HG03558 (cell line): ENCODE measurements around the gene TSPAN2.
"Not testable (repeated sequence)": the region's sequence is repeated elsewhere in the genome, so short reads cannot be mapped to it uniquely, and the experiment has no call there.

ENCODE experiments used
- ATAC-seq: cut with Tn5 transposase; IDR thresholded peaks from one replicate; pipeline ENCODE4 v1.9.1; 2021; ENCODE audit warnings: moderate number of reproducible peaks; ENCODE audit not compliant: unreplicated experiment; ENCODE audit errors: extremely low read depth

The TSPAN2 gene

DNA sequence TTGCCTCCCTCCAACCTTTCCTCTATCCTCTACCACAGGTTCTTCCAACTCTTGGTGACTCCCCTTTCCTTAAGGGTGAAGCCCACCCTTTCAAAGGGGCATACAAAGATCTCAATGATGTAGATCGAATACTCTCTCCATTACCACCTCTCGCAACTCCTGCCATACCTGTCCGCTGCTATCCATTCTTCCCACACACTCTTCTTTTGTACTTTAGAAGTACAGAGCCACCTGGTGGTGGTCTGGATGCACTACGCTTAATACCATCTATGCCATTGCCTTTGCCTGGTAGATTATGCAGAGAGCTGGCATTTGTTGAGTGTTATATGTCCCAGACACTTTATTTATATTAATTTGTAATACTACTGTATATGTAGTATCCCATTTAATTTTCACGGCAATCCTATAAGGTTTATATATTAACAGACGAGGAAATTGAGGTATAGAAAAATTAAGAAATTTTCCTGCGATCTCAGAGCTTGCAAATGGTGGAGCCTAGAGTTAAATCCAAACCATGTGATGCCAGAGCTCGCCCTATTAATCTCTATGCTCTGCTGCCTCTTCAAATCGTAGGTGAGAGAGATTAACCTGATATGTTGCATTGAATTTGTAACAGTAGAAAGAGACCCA lies 36.7 kb downstream of the TSPAN2 start:
- ATAC-seq = no peak

DNA sequence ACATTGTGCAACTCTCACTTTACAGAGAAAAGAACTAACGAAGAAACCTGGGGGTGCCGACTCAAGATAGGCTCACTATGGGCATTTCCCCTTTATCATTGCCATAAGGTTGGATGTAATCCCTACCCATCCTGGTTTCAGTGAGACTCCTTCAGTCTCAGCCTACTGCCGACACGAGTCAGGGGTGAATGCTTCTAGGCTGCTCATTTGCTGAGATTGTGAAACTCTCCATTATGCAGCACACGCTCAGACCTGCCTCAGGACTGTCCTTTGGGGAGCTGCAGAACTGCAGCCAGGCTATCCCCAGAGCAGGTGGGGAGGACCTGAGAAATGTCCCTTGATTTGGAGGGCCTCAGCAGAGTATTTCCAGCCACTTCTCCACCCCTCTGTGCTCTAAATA lies 37.5 kb downstream of the TSPAN2 start:
- no peak for ATAC-seq

DNA sequence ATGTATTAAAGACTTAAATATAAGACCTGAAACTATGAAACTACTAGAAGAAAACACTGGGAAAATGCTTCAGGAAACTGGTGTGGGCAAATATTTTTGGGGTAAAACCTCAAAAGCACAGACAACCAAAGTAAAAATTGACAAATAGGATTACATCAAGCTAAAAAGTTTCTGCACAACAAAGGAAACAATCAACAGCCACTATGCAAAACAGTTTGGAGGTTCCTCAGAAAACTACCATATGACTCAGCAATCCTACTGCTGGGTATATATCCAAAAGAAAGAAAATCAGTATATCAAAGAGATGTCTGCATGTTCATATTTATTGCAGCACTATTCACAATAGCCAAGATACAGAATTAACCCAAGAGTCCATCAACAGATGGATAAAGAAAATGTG lies 42.6 kb downstream of the TSPAN2 start:
- ATAC-seq = no peak

DNA sequence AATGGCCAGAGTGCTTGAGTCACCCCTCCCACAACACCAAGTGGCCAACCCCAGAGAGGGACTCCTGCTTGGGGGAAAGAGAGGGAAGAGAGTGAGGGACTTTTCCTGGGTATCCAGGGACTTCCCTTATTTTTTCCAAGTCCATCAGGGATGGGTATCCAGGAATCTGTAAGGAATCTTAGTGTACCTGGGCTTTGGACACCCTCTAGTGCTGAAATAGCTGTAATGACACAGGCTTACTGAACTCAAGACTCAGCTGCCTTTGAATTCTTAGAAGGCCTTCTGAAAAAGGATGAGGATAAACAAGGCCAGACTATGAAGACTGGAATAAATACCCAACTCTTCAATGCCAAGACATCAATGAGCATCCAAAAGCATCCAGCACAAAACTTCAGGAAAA lies 47.6 kb downstream of the TSPAN2 start:
- ATAC-seq = no peak

DNA sequence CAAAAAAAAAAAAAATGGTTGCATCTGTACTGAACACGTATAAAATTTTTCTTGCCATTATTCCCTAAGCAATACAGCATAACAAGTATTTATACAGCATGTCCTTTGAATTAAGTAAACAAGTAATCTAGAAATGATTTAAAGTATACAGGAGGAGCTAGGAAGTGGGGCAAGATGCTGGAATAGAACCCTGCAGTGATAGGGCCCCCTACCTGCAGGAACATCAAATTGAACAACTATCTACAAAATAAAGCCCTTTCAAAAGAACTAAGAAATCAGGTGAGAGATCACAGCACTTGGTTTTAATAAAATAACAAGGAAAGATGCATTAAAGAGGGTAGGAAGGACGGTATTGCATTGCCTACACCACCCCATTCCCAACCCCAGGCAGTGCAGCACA lies 48.8 kb downstream of the TSPAN2 start:
- no peak for ATAC-seq

DNA sequence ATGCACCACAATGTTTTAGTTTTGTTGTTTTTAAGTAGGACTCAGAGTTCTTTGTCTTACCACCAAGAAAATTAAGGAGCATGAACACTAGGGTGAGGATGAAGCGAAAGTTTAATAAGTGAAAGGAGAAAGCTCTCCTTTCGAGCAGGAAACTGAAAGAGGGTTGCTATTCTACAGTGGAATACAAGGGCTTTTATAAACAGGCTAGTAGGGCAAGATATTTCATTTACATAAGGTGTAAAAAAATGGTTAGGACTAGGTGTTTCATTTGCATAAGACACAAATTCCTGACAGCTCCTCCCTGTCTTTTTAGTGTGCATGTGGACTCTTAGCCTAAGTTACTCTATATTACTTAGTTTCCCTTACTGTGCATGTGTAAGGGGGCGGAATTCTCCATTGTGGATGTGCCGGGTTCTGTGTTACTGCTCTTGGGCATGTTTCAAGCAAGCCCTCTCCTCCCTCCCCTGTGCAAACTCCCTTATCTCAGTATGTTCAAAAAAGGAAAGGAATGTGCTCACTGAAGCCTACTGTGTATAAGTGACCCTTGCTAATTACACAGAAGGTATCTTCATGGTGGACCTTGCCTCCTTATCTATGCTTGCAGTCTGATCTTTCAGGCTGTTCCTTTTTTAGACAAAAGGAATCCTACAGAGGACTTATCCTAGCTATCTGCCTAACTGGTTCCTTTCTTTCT lies 52.3 kb downstream of the TSPAN2 start:
- no peak for ATAC-seq

DNA sequence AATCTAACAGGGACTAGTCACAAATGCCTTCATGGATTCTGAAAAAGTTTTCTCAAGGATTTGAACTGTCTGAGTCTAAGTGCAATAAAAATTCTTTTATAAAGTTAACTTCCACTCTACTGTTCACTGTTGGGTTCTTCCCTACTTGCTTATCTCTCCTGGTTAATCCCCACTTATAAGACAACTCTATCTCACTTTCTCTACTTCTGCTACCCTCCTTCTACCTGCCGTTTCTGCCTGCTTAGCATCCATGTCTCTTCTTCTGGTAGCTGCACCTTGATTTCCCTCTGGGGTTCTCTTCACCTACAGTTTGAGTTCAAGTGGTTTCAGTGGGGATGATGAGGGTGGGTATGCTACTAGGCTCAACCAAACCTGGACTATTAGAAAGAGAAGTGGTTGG lies 53.7 kb downstream of the TSPAN2 start:
- no peak for ATAC-seq

DNA sequence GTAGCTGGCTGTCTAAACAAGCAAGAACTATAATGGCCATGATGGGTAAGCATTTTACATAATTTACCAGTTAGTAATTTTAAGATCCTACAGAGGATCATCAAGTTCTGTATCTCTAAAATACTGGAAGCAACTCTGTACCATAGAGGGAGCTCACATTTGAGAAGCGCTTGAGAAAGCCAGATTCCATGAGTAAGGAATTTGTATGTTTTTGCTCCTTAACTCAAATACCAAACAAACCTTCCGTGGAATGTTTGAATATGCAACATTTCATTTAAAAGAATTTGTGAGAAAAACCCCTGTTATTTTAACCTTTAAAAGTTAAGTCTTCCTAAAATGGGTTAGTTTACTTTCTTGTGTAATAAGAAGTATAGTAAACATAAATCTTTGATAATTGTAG lies 57.7 kb downstream of the TSPAN2 start:
- ATAC-seq = no peak

DNA sequence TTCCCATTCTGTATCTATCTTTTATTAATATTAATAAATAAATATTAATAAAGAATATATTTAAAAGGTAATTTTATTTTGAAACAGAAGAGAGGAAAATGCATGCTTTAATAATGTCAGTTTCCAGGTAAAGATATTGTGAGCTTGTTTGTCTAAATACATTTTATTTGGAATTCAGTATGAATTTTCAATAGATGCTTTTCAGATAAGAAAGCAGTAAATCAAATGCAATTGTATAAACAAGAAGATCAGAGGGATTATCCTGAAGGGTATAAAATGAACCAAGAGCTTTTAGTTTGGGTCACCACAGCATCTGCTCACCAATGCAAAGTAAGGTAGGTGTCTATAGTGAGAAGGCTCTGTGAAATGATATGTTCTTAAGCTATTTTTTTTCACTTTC lies 59.8 kb downstream of the TSPAN2 start, which contains the start of gene TSHB:
TSS of gene TSHB (plus strand) at position 301 of the 400 bp plus-strand sequence. CDS start 3,537 bp downstream, outside the sequence.
- ATAC-seq = no peak

DNA sequence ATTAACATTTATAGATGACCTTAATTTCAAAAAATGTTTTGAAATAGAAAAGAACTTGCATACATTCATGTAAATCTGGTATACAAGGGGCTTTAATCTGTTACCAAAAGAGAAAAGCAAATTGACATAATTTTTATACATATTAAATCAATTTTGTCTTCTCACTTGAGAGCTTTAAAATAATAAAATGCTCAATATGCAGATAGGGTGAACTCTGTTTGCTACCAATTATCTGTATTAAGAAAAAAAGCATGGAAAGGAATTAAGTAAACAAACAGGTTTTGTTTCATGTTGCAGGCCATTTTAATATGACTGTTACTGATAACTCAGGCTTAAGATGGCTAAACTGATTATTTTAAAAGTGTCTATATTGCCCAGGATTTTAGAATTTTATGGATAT lies 65.7 kb downstream of the TSPAN2 start:
- ATAC-seq = no peak

DNA sequence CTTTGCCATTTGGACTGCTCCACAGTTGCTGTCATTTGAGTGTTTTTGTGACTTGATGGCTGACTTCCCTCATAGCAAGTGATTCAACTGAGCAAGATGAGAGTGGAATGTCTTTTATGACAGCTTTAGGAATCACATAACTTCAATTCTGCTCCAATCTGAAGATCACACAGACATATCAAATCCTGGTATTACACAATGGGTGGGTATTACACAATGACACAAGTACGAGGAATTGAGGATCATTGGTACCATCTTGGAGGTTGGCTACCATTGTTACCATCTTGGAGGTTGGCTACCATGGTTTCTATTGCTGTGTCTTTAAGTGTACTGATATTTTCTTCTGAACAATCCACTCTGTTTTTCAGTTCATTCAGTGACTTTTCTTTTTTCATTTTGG lies 68.2 kb downstream of the TSPAN2 start:
- ATAC-seq = no peak

DNA sequence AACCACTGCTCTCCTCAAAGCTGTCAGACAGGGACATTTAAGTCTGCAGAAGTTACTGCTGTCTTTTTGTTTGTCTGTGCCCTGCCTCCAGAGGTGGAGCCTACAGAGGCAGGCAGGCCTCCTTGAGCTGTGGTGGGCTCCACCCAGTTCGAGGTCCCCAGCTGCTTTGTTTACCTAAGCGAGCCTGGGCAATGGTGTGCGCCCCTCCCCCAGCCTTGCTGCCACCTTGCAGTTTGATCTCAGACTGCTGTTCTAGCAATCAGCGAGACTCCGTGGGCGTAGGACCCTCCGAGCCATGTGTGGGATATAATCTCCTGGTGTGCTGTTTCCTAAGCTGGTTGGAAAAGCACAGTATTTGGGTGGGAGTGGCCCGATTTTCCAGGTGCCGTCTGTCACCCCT lies 69.8 kb downstream of the TSPAN2 start:
- ATAC-seq = not testable (repeated sequence)

DNA sequence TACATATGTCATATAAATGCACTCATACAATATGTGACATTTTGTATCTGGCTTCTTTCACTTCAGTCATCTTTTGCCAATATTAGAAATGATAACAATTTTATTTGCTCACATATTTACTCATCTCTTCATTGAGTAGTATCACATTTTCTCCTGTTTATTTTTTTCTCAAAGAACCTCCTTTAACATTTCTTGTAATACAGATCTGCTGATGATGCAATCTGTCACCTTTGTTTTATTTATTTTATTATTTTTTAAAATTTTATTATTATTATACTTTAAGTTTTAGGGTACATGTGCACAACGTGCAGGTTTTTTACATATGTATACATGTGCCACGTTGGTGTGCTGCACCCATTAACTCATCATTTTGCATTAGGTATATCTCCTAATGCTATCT lies 75.5 kb downstream of the TSPAN2 start:
- no peak for ATAC-seq

DNA sequence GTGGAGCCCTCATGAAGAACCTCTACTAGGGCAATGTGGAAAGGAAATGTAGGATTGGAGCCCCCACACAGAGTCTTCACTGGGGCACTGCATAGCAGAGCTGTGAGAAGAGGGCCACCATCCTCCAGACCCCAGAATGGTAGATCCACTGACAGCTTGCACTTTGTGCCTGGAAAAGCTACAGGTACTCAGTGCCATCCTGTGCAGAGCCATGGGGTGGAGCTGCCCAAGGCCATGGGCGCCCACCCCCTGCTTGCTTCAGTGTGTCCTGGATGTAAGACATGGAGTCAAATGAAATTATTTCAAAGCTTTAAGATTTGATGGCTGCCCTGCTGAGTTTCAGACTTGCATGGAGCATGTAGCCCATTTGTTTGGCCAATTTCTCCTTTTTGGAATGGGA lies 76.9 kb downstream of the TSPAN2 start:
- ATAC-seq = no peak

DNA sequence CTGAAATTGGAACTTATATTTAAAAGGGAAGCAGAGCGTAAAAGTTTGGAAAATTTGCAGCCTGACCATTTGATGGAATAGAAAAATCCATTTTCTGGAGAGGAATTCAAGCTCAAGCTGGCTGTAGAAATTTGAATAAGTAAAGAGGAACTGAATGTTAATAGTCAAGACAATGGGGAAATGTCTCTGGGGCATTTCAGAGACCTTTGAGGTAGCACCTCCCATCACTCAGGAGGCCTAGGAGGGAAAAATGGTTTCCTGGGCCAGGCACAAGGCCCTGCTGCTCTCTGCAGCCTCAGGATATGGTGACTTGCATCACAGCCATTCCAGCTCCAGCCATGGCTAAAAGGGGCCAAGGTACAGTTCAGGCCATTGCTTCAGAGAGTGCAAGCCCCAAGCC lies 77.3 kb downstream of the TSPAN2 start:
- ATAC-seq = no peak

DNA sequence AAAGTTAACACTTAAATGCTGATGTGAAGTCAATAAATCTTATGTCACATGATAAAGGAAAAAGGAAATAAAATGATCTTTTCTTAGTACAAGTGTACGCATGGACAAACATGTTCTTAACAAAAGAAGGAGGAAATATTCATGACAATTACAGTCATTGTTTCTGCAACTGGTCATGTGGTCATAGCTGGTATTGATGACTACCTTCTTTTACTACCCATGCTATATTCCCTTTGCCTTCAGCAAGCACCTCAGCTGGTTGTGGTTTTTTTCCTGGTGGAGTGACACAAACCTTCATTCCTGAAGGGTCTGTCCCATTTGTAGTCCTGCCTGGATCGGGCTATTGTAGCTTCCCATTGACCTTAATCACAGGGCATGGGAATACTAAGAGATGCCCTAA lies 83.1 kb downstream of the TSPAN2 start:
- no peak for ATAC-seq
